ENCODE results near the gene CEP112. TPM values are rescaled to one million over a fixed set of nuclear protein-coding genes. Genes with fewer than 3 reads are reported as not detected.

The CEP112 gene
- total and polyA plus RNA-seq, 2 of the 8 experiments (the other 6 are each of a cell fraction or from before 2014, with no cell fraction given): 0.62 to 3.1 TPM

DNA sequence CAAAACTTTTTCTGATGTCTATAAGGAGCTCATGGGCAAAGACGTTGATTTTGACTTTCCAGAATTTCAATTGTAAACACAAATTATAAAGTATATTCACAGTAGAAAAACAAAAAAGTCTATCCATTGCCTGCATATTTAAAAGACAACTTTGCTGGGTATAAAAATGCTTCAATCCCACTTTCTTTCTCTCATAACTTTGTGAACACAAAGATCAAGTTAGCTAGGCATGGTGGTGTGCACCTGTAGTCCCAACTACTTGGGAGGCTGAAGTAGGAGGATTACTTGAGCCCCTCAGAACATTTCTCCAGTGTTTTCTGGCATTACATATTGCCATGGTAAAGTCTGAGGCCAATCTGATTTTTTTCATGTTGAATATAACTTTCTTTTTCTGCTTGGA lies 547.4 kb downstream of the CEP112 start (continued):
- no peak for TF ChIP-seq CHD1 (IDR thresholded peaks at IDR 0.05; ENCODE audit: low read depth, low read length)
- no peak for TF ChIP-seq TEAD4 (IDR thresholded peaks at IDR 0.05; ENCODE audit: low read depth, low read length)
- TF ChIP-seq TAF1 (IDR thresholded peaks at IDR 0.05; ENCODE audit: low read depth, low read length): no peak
- no peak for TF ChIP-seq SP4 (IDR thresholded peaks at IDR 0.05; ENCODE audit: low read length)
- no peak for TF ChIP-seq GTF2F1 (IDR thresholded peaks at IDR 0.05; ENCODE audit: borderline replicate concordance, low read depth, low read length)
- TF ChIP-seq RAD21 (IDR thresholded peaks at IDR 0.05 in 1 of 2, conservative IDR thresholded peaks at IDR 0.05 in 1 of 2; ENCODE audit: low read depth in 2 of 2, low read length in 2 of 2): no peak
- TF ChIP-seq SRF (IDR thresholded peaks at IDR 0.05; ENCODE audit: low read depth, low read length): no peak

Measured in H1 (cell line).